Measurements from ENCODE around the gene KCNA2. TPM values are rescaled to one million over a fixed set of nuclear protein-coding genes. Genes with fewer than 3 reads are reported as not detected.

The KCNA2 gene
- total RNA-seq, 1 experiment from 2014 or later: 0.11 TPM

DNA sequence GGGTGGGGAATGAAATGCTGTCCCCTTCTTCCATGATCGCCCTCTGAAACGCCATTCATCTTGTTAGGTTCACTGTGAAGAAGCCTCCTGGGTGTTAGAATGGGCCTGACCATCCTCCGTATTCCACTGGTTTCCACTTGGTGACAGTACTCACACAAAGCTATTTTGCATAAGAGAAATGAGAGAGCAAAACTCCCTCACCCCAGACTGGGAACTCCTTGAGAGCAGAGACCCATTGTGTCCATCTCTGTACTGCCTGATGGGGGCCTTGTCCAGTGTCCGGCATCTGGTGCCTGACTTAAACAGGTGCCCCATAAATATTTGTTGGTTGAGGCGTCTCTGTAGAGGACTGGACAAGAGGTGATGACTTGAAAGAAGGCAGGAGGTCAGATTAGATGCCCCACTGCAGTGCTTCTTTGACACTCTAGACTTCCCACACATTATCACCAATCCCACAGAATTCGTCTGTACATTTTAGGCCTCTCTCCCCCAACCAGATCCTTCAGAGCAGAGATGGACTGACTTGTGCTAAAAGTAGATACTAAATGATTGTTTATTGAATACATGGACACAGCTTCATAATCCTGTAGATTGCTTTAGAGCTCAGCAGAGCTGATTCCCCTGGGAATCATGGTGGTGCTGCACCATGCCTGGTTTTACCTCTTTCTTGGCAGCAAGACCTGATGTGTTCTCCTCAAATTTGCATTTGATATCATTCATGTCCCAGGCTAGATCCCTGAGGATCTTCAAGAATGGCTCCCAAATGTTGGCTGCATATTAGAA is 22.4 kb upstream of the KCNA2 start:
- Mint-ChIP-seq H3K36me3 (ENCODE audit: insufficient read depth, unreplicated experiment) (no peaks in the 10 kb centered on the region), H3K9me3 (ENCODE audit: unreplicated experiment) (no peaks in the 10 kb centered on the region), H3K4me1 (ENCODE audit: low read depth, unreplicated experiment) (no peaks in the 10 kb centered on the region), H3K27me3 (ENCODE audit: insufficient read depth, unreplicated experiment) (peaks cover 15% of the 10 kb centered on the region), H3K4me3 (ENCODE audit: unreplicated experiment) (no peak overlapping the region), H3K27ac (ENCODE audit: unreplicated experiment) (no peak overlapping the region)
- H3K4me3 ChIP-seq (ENCODE audit: low read depth, low read length): no peak overlapping the region
- BruUV-seq (replicated peaks): no TSS peak
- TF ChIP-seq CTCF (IDR thresholded peaks at IDR 0.05; ENCODE audit: insufficient read depth in 1 of 2, low read depth in 1 of 2, low read length in 1 of 2, severe bottlenecking in 1 of 2, unreplicated experiment in 1 of 2): no peak
- H3K4me1 ChIP-seq: no peaks in the 10 kb centered on the region
- intact Hi-C loops (cut with micrococcal nuclease; ENCODE audit: unreplicated experiment): no loop called here
- H3K27me3 ChIP-seq (replicated peaks; ENCODE audit: control insufficient read depth, insufficient read depth, low read length): no peaks in the 10 kb centered on the region
- no peaks in the 10 kb centered on the region for H3K9me3 ChIP-seq
- ChIA-PET CTCF (interaction anchor here (0.6 kb wide), 1 partner anchor 153 kb away, joined by 3 read pairs; no protein-coding TSS in a partner anchor), POLR2A (no interaction called here)
- DNase-seq: no peak
- H3K36me3 ChIP-seq (ENCODE audit: control insufficient read depth, insufficient read depth, low read length): no peaks in the 10 kb centered on the region

DNA sequence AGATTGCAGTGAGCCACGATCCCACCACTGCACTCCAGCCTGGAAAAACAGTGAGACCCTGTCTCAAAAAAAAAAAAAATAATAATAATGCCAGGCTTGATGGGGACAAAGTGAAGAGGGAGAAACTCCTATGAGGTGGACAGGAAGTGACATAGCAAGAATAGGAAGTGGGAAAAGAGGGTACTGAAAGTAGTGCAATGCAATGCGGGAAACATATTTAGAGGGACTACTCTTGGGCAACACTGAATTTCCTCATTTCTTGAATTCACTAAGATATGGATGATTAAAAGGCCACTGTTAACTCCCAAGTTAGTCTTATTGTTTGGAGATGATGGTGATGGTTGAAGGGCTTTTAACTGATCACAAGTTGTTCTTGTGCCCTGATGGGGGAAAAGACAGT is 21.6 kb upstream of the KCNA2 start:
- Histone ChIP-seq H3K4me3 (ENCODE audit: low read depth, low read length) (no peak overlapping the region), H3K27me3 (replicated peaks; ENCODE audit: control insufficient read depth, insufficient read depth, low read length) (no peaks in the 10 kb centered on the region), H3K9me3 (no peaks in the 10 kb centered on the region), H3K4me1 (no peaks in the 10 kb centered on the region), H3K36me3 (ENCODE audit: control insufficient read depth, insufficient read depth, low read length) (no peaks in the 10 kb centered on the region)
- intact Hi-C loops (cut with micrococcal nuclease; ENCODE audit: unreplicated experiment): no loop called here
- BruUV-seq (replicated peaks): no TSS peak
- Mint-ChIP-seq H3K36me3 (ENCODE audit: insufficient read depth, unreplicated experiment) (no peaks in the 10 kb centered on the region), H3K9me3 (ENCODE audit: unreplicated experiment) (no peaks in the 10 kb centered on the region), H3K4me3 (ENCODE audit: unreplicated experiment) (no peak overlapping the region), H3K27ac (ENCODE audit: unreplicated experiment) (no peak overlapping the region), H3K27me3 (ENCODE audit: insufficient read depth, unreplicated experiment) (peaks cover 11% of the 10 kb centered on the region), H3K4me1 (ENCODE audit: low read depth, unreplicated experiment) (no peaks in the 10 kb centered on the region)
- ChIA-PET POLR2A (no interaction called here), CTCF (no interaction called here)
- TF ChIP-seq CTCF (IDR thresholded peaks at IDR 0.05; ENCODE audit: insufficient read depth in 1 of 2, low read depth in 1 of 2, low read length in 1 of 2, severe bottlenecking in 1 of 2, unreplicated experiment in 1 of 2): no peak
- no peak for DNase-seq

DNA sequence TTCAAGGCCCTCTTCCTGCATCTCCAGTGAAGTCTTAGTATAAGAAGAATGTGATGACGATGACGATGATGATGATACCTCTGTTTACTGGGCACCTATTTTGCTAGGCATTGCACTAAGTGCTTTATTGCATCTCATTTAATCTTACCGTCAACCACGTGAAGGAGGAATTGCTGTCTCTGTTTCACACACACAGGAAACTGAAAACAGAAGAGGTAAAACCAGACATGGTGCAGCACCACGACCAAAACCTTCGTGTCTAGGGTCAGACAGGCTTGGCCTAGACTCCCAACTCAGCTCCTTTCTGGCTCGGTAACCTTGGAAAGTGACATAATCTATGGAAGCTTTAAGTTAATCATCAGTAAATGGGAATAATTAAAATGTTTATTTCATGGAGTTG is 20.7 kb upstream of the KCNA2 start:
- no peak for DNase-seq
- Histone ChIP-seq H3K4me3 (ENCODE audit: low read depth, low read length) (no peak overlapping the region), H3K36me3 (ENCODE audit: control insufficient read depth, insufficient read depth, low read length) (no peaks in the 10 kb centered on the region), H3K4me1 (no peaks in the 10 kb centered on the region), H3K27me3 (replicated peaks; ENCODE audit: control insufficient read depth, insufficient read depth, low read length) (no peaks in the 10 kb centered on the region), H3K9me3 (no peaks in the 10 kb centered on the region)
- H3K36me3 Mint-ChIP-seq (ENCODE audit: insufficient read depth, unreplicated experiment): no peaks in the 10 kb centered on the region
- no TSS peak for BruUV-seq (replicated peaks)
- ChIA-PET CTCF (no interaction called here), POLR2A (no interaction called here)
- intact Hi-C loops (cut with micrococcal nuclease; ENCODE audit: unreplicated experiment): no loop called here
- no peak overlapping the region for H3K4me3 Mint-ChIP-seq (ENCODE audit: unreplicated experiment)
- H3K27ac Mint-ChIP-seq (ENCODE audit: unreplicated experiment): no peak overlapping the region
- H3K4me1 Mint-ChIP-seq (ENCODE audit: low read depth, unreplicated experiment): no peaks in the 10 kb centered on the region
- peaks cover 11% of the 10 kb centered on the region for H3K27me3 Mint-ChIP-seq (ENCODE audit: insufficient read depth, unreplicated experiment)
- H3K9me3 Mint-ChIP-seq (ENCODE audit: unreplicated experiment): no peaks in the 10 kb centered on the region
- TF ChIP-seq CTCF (IDR thresholded peaks at IDR 0.05; ENCODE audit: insufficient read depth in 1 of 2, low read depth in 1 of 2, low read length in 1 of 2, severe bottlenecking in 1 of 2, unreplicated experiment in 1 of 2): no peak
